Chondrocyte (in vitro differentiated cells): Measurements from ENCODE around the gene NBPF26. TPM values are rescaled to one million over a fixed set of nuclear protein-coding genes. Genes with fewer than 3 reads are reported as not detected.
"Not testable (repeated sequence)": the region's sequence is repeated elsewhere in the genome, so short reads cannot be mapped to it uniquely, and the experiment has no call there.

Experiments
- DNase-seq: peaks from one replicate; pipeline ENCODE4 v3.0.0; 2021; ENCODE audit warnings: mixed read lengths, low spot score
- H3K27ac Mint-ChIP-seq: one replicate; pipeline ENCODE4 v1.8.0; 2021; ENCODE audit warnings: mild to moderate bottlenecking, moderate library complexity, mixed read lengths; ENCODE audit not compliant: unreplicated experiment
- H3K27me3 Mint-ChIP-seq: 2 replicates; pipeline ENCODE4 v1.8.0; 2021; ENCODE audit warnings: low read depth, mixed read lengths
- H3K36me3 Mint-ChIP-seq: 2 replicates; pipeline ENCODE4 v1.8.0; 2021; ENCODE audit warnings: low read depth, mixed read lengths
- H3K4me1 Mint-ChIP-seq: 2 replicates; pipeline ENCODE4 v1.8.0; 2021; ENCODE audit warnings: low read depth, mild to moderate bottlenecking, mixed read lengths
- H3K4me3 Mint-ChIP-seq: one replicate; pipeline ENCODE4 v1.8.0; 2021; ENCODE audit warnings: mild to moderate bottlenecking, moderate library complexity, mixed read lengths; ENCODE audit not compliant: unreplicated experiment
- H3K9me3 Mint-ChIP-seq: 2 replicates; pipeline ENCODE4 v1.8.0; 2021; ENCODE audit warnings: low read depth, mixed read lengths
- total RNA-seq: library from RNA; stranded (reverse); gene quantifications from 3 replicates; pipeline ENCODE4 v1.2.1, GENCODE V29; 2021

The NBPF26 gene
- total RNA-seq, 1 donor from 2014 or later: 31.4 TPM

GRCh38 chr1:120859615-120860234 is 136.0 kb downstream of the NBPF26 start:
- not testable (repeated sequence) for DNase-seq, H3K4me1 Mint-ChIP-seq, H3K36me3 Mint-ChIP-seq, H3K9me3 Mint-ChIP-seq, H3K4me3 Mint-ChIP-seq, H3K27me3 Mint-ChIP-seq, H3K27ac Mint-ChIP-seq

- not testable (repeated sequence) for H3K4me3 Mint-ChIP-seq, H3K36me3 Mint-ChIP-seq, H3K27me3 Mint-ChIP-seq, DNase-seq, H3K27ac Mint-ChIP-seq, H3K9me3 Mint-ChIP-seq, H3K4me1 Mint-ChIP-seq
These were observed 154.5 kb downstream of the NBPF26 start for GRCh38 chr1:120878206-120878605.

GRCh38 chr1:120880056-120880455 is 156.3 kb downstream of the NBPF26 start:
- not testable (repeated sequence) for DNase-seq, H3K36me3 Mint-ChIP-seq, H3K9me3 Mint-ChIP-seq, H3K4me3 Mint-ChIP-seq, H3K4me1 Mint-ChIP-seq, H3K27ac Mint-ChIP-seq, H3K27me3 Mint-ChIP-seq

GRCh38 chr1:120881934-120882333 is 158.2 kb downstream of the NBPF26 start:
- H3K9me3 Mint-ChIP-seq, H3K4me1 Mint-ChIP-seq, H3K36me3 Mint-ChIP-seq, H3K4me3 Mint-ChIP-seq, DNase-seq, H3K27me3 Mint-ChIP-seq, H3K27ac Mint-ChIP-seq: not testable (repeated sequence)

Other genes with a start within 250 kb of the NBPF26 start
- gene PPIAL4A, start 165.8 kb downstream of the NBPF26 start, total RNA-seq: not detected in 3 replicates